GM19238 (cell line): ENCODE measurements around the gene IGF1R.

ENCODE experiments used
- DNase-seq: peaks from one replicate; pipeline ENCODE4 v3.0.0; 2011; ENCODE audit warnings: low spot score; ENCODE audit not compliant: insufficient read length

IGF1R gene

DNA sequence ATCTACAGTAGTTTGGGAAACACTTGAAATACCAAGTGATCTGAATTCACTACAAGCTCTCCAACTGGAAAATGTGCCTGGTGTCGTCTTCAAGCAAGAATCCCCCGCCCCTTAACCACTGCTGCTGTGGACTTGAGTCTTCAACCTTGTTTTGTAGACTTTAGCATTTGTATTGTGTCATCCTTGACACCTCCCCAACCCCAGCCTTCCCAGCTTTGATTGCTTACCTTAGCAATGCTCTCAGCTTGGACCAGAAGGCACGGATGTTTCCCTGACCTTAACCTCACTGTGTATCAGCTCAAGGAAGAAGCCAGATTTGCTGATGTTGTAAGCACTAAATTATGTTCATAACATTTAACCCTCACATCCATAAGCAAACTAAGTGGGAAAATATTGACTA is 146.4 kb downstream of the IGF1R start:
- DNase-seq, result no peak

DNA sequence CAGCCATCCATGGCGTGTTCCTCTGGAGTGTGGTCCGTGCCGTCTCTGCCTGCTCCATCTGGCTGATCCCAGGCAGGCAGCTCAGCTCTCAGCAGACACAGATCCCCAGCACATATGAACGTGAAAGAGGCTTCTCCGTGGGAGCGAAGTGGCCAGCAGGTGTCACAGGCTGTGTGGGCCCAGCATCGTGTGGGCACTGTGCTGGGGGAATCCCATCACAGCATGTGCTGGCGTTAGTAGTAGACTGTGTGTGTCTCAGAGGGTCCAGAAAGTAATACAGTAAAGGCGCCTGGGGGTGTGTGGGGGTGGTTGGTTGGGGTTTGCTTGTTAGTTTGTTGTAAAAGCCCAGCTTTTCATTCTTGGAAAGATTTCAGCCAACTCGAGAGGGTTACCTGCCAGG is 147.6 kb downstream of the IGF1R start:
- no peak for DNase-seq

DNA sequence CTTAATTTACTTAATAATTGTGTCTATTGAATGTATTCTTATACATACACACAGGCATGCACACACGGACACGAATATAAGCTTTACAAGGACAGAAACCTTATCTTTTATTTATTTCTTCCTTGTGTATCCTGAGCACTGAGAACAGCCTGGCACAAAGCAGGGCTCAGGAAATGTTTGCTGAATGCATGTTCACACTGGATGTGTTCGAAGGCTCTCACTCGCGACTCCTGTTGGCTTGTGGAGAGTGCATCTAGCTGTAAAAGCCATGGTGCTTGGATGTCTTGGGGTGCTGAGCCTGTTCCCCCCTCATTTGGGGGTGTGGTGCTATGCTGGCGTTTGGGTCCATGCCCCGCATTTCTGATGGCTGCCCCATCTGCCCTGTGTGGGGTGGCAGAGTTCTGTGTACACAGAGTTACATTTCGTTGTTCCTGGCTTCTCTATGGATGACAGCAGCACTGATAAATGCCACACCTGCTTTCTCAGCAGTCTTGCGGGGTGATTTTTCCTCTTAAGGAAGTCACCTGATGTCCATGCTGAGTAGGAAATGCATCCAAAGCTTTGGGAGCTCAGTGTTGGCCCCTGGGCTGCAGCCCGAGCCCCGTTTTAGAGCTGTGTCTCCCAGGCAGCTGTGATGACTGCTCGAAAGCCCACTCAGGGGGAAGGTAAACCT is 148.5 kb downstream of the IGF1R start:
- no peak for DNase-seq

DNA sequence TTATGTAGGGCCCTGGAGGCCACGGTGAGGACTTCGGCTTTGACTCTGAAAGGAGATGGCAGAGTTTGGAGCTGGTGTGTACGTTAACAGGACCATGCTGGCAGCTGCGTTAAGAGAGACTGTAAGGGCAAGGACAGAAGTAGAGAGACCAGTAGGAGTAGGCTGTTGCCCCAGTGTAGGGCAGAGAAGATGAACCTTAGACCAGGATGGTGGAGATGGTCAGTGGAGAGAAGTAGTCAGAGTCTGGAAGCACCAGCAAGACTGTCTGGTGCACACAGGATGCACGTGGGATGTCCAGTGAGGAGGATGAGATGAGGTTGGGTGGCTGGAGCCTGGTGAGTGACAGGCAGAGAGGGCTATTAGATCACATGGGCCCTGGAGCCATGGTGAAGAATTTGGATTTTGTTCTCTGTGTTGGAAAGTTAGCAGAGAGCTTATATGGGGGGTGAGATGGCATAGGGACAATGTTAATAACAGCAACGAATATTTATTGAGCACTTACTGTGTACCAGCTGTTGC is 150.1 kb downstream of the IGF1R start:
- no peak for DNase-seq

DNA sequence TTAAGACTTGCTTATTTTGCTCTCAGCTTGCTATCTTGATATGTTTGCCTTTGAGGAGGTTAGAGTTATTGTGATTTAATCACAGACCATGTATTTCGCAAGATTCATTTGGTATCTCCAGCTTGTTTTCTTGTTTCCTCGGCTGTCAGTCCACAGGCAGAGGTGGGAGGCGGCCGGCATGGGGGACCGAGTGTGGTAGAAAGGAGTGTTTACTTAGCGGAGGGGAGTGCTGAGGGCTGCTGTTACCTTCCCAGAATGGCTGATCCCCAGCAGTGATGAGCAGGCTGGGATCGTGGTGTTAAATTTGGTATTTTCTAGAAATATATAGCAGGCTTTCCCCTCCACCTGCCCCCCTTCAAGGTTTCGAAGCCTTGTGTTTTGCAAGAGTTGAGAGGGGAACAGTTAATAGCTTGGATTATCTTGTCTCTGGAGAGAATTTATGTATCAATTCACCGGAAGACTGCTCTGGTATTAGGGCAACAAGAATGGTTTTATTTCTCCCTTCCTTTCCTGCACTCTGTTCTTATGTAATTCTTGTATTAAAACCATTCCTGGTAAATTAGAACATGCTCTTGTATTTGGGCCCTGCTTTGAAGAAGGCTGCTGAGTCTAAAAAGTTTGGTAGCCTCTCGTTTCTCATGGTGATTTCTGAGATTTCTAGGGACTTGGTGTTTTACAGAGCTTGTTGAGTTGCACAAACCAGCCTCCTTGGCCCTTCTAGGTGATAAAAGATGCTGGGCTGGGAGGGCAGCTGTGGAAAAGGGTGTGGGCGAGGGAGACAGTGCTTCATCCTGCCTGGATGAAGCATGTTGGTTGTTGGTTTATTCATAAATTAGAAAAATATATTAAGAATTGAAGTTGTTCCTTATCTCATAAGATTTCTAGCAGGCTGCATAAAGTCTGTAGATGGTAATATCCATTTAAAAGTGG is 151.4 kb downstream of the IGF1R start:
- no peak for DNase-seq

DNA sequence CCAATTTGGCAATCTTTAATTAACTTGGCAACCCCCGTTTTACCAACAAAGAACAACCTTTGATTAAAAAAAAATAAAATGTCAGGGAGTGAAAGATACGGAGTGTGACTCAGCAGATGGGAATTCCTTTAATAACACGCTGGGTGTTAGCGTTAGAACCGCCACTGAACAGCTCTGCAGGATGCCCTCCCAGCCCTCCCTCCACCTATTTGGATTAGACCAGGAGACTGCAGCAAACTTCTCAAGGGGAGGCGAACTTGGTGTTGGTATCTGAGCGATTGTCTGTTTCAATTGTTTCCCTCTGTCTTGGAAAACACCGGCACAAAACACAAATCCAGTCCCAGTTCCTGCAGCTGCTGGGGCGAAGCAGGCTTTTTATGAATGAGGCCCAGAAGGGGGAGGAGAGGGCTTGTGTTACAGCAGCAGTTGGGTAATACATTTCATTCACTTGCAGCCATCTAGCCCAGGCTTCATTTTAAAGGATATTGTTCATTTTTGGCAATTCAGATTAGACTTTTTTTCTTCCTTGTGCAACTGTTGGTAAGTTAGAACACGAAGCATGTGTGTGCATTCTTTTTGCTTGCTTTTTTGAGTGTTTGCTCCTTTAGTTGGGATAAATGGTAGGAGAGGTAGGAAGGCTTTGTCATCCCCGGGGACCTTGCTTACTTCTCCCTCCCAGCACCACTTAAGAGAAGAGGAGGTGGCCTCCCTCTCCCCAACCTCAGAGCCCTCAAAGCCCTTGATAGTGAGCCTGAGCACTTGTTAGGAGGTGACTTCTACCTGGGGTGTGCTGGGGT is 152.3 kb downstream of the IGF1R start:
- no peak for DNase-seq

DNA sequence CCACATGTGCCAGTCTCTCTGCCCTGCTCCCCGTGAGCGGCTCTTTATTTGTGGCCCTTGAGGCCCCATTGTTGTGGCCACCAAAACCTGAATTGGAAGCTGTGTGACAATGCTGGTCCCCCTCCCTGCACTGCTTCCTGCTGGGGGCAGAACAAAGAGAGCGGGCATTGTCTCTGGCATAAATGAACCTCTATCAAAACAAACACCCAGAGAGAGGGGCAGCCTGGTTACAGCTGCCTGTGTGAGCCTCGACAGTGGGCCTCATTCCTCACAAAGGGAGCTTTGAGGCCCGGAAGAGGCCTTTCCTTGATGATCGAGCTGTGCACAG is 152.9 kb downstream of the IGF1R start:
- DNase-seq, result no peak

DNA sequence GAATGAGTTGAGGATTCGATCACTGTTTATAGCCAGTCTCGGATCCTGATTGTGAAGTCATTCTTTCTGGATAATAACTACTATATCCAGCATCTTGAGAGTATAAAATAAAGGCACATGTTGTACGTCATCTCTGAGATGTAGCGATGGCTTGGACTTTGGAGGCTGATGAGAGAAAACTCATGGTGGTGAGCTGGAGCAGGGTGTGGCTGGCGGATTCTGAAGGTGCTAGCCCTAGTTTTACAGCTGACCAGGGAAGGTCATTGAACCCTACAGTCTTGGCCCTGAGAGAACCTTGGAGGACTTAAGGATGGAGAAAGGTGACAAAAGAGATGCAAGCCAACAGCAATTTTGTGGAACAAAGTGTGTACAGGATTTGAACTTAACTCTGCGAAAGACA is 153.8 kb downstream of the IGF1R start:
- DNase-seq, result no peak

DNA sequence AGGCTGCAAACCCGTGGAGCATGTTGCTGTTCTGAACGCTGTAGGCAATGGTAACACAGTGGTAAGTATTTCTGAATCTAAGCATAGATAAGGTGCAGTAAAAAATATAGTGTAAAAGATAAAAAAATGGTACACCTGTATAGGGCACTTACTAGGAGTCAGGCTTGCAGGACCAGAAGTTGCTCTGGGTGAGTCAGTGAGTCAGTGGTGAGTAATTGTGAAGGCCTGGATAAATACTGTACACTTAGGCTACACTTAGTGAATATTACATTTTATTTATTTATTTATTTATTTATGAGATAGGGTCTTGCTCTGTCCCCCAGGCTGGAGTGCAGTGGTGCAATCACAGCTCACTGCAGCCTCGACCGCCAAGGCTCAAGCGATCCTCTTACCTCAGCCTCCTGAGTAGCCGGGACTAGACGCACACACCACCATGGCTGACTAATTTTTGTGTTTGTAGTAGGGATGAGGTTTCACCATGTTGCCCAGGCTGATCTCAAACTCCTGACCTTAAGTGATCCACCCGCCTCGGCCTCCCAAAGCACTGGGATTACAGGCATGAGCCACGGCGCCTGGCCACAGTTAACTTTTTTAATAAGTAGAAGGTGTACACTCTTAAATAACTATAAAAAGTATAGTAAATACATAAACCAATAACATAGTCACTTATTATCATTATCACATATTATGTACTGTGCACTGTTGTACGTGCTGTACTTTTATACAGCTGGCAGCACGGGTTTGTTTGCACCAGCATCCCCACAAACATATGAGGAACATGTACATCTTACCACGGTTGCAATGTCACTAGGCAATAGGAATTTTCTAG is 155.1 kb downstream of the IGF1R start:
- no peak for DNase-seq

DNA sequence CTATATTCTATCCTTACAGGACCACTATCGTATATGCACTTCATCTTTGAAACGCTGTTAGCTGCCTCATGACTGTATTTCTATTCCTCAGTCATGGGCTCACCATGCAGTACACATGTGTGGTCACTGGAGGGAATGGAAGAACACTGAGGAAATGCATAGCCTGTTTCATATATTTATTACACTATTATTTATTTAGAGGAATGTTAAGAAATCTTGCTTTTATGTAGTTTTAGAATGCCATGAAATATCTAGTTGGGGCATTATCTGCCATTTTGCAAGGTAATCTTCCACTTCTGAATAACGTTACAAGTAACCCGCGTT is 155.7 kb downstream of the IGF1R start:
- no peak for DNase-seq

DNA sequence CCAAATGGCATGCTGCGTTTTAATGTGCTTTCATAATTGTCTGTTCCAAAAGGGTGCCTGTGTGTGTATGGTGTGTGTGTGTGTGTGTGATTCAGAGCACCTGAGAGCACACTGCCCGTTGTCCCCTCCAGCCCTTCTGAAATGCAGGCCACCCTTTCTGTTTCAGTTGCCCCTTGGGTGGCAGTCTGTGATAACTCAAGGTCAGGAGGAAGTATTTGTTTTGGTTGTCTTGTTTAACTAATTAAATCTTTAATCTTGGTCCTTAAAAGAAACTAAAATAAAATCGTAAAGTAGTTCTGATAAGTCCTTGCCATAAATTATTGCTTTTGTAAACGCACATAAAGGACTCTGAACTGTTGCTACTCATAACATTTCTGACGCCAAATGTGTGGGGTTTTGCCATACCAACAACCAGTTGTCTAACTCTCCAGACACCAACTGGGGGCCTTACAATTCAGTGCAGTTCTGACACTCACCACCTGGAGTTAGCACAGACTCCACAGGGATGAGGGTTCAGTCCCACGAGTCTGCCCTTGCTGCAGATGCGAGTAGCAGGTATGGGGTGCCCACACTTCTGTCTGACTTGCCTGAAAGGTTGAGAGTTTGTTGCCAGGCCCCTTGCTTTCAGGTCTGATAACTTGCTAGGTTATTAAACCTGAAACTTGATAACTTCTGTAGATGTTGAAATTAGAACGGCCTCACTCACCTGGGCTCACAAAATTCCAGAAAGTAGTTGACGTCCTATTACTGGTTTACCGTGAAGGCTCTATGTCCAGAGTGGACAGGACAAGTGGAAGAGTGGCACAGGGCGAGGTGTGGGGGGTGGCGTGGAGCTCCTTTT is 157.3 kb downstream of the IGF1R start:
- no peak for DNase-seq

DNA sequence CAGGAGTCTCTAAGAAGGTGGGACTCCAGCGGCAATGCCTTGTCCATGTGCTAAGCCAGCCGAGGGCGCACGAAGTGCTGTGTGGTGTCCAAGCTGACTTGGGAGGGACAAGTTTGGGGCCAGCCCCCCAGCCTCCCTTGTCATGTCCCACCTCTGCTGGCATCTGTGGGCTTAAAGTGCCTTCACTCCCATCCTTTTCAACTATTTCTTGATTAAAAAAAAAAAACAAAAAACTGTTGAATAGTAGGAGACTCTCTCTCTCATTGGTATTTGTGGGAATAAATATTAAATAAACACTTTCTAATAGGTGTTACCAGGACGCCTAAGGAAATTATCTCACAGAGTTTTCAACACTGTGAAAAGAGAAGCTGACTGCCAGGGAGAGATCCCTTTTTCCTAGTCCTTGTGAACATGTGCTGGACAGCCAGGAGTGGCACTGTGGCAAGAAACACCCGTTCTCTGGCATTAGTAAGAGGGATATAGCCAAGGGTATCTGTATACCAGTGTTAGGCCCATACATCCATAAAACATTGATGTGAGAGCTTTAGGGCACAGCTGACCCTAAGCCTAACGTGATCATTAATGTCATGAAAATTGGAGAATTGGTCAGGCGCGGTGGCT is 158.0 kb downstream of the IGF1R start:
- no peak for DNase-seq

DNA sequence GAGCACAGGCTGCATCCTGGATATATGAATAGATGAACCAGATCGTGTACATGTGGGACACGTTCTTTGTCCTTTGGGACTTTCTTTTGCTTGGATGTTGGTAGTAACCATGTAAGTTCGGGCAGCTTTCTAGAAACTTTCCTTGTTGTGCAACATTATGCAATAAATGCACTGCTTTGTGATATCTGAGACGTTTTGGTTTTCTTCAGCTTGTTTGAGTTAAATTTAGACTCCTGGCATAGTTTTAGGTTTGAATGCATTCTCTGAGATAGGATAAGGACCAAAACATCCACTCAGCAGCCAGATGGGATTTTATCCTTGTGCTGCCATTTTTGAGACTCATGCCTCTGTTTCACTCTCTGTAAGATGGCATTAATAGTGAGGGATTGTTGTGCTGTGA is 158.9 kb downstream of the IGF1R start:
- DNase-seq, result no peak

DNA sequence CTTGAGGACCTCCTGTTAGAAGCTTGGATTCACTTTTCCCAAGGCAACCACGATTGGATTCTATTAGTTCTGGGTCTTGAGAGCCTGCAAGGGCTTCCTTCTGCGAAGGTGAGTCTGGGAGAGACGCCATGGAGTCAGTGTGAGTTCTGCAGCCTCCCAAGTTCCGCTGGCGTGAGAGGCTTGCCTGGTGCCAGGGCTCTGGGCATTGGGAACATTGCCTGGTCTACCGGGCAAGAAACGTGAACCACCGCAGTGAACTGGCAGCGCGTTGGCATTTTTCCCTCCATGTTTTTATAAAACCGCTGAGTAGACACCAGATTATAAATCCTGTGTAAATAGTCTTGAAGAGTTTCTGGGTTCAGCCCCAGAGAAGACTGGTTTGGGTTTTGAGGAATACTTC is 160.9 kb downstream of the IGF1R start:
- no peak for DNase-seq

DNA sequence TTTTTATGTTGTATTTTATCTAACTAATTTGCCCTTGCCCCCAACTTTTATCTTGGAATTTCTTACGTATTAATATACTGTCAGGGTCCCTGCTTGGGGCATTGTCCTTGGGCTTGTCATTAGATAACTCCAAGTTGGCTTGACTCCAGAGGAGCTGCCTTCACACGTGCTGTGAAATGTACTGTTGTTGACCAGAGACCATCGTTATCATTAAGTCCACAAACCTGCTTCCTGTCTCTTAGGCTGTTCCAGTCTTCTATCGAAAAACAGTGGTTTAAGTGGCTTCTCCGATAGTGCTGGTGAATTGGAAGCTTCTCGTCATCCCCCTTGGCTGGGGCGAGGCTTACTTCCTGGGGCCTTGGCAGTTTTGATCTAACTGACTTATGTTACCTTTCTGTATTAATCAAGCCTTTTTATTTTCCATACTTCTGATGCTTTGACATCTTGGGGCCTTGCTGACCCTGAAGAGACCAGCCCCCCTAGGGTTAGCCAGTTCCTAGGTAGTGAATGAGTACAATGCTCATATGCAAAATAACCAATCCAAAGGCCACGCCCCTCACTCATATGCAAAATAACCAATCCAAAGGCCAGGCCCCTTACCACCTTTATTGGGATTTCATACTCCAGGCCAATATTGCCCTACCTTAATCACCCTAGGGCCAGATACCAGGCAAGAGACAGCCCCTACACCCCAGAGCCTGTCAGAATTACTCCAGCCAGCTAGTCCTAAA is 164.5 kb downstream of the IGF1R start:
- DNase-seq, result no peak

DNA sequence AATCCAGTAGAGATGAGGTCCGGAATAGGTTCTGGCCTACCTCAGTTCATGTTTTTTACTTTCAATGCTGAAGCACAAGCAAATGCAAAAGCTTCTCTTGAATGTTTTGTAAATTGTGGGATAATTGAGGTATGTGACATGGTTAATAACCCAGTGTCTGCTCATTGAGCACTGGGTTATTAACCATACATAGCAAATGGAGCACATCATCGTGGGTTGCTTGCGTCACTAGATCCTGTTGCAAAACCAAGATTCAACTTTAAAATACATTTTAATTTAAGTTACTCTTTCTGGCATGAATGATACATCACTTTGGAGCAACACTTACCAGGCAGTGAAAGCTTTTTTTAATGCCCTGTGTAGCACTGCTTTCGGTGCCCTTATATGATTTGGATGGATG is 165.6 kb downstream of the IGF1R start:
- no peak for DNase-seq

DNA sequence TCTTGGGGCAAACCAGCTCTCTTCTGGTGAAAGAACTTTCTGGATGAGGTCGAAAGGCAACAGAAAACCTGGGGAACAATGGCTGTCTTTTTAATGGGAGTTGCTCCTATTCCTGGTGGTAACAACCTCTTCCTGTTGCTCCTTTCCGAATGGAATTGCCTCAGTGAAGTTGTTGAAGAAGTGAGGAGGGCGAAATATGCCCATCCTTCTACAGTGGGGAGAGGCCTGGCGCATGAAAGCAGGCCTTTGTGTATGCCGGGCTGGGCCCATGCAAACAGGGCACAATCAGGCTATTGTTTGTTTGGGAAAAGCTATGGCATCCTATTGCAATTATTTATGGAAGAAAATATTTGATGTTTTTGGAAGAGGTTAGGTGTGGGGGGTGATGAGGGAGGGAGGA is 166.9 kb downstream of the IGF1R start:
- no peak for DNase-seq

DNA sequence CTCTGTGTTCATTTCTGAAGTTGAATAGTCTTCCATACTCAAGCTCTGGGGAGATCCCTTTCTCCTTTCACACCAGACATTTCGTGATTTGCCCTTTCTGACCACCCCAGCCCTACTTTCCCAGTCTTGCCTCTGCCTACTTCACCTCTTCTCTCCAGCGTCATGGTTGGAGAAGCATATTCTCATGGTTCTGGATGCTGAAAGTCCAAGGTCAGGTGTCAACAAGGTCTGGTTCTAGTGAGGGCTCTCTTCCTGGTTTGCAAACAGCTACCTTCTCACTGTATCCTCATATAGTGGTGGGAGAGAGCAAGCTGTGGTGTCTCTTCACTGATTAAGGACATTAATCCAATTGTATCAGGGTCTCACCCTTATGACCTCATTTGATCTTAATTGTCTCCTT is 169.4 kb downstream of the IGF1R start:
- DNase-seq, result no peak

DNA sequence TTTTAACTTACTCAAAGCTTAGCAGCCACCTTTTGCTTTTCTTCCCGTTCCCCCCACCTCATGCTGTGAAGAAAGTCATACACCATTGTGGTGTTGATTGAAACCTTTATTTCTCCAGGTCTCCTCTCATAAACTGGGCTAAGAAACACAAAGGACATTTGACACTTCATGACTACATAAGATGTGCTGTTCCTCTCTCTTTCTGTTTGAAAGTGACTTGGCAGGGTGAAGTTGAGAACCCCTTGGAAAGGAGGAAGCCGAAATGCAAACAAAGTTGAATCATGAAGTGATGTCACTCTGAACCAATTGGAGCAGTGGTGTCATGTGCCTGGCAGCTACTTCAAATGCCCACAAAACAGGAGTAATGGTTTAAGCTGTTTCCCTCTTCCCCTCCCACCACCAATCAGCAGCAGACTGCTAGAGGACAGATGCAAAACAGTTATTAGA is 174.7 kb downstream of the IGF1R start:
- DNase-seq, result no peak
